A673 (cell line): ENCODE data around the gene YEATS4.

Experiments used
- CTCF ChIP-seq: fragments of 300-800, 200-600 bp; sonication (generic); conservative IDR thresholded peaks from 2 replicates; pipeline ENCODE4 v1.5.1; 2017; ENCODE audit warnings: low read depth, mild to moderate bottlenecking, antibody characterized with exemption, low read length, moderate library complexity, mixed read lengths
- EZH2 ChIP-seq: fragments of 200-600 bp; sonication (generic); IDR thresholded peaks from 2 replicates; pipeline ENCODE4 v1.6.1; 2017; ENCODE audit warnings: borderline replicate concordance, low read depth, mild to moderate bottlenecking, mixed read lengths, antibody characterized with exemption, low read length; ENCODE audit not compliant: poor library complexity, severe bottlenecking

GRCh38 chr12:69337311-69338090 is 22.0 kb upstream of the YEATS4 start:
- no peak for TF ChIP-seq CTCF
- no peak for TF ChIP-seq EZH2
